Astrocyte (in vitro differentiated cells and primary cell): ENCODE measurements around the gene SLC4A5.

Experiments used
- CTCF ChIP-seq: IDR thresholded peaks from 2 replicates; pipeline ENCODE4 v1.5.1; 2011; ENCODE audit warnings: low read depth, mild to moderate bottlenecking, inconsistent platforms, low read length, moderate library complexity; ENCODE audit not compliant: insufficient read depth
- EZH2 ChIP-seq: IDR thresholded peaks from 2 replicates; pipeline ENCODE4 v1.6.1; 2012; ENCODE audit warnings: mild to moderate bottlenecking, low read length, inconsistent platforms; ENCODE audit not compliant: insufficient read depth

GRCh38 chr2:74242354-74243071, 100.7 kb downstream of the SLC4A5 start:
- TF ChIP-seq CTCF (no peak), EZH2 (no peak)
